Measurements from ENCODE around the gene DNASE1L1.

DNA sequence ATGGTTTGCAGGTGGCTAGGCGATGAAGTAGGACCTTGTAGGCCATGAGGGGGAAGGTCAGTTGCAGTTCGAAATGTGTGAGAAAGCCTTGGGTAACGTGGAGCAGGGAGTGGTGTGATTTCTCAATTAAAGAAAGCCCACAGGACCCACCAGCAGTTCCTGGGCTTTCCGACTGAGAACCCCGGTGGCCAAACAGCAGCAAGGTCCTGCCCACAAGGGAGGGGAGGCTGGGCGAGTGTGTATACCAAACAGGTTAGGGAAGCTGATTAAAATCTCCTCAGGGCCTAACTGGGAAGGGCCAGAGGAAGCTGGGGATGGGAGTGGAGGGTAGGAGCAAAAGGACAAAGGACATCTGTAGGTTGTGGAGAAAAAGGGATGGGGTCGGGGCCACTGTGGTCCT is 21.9 kb upstream of the DNASE1L1 start:
- TF ChIP-seq, protein P1, sequence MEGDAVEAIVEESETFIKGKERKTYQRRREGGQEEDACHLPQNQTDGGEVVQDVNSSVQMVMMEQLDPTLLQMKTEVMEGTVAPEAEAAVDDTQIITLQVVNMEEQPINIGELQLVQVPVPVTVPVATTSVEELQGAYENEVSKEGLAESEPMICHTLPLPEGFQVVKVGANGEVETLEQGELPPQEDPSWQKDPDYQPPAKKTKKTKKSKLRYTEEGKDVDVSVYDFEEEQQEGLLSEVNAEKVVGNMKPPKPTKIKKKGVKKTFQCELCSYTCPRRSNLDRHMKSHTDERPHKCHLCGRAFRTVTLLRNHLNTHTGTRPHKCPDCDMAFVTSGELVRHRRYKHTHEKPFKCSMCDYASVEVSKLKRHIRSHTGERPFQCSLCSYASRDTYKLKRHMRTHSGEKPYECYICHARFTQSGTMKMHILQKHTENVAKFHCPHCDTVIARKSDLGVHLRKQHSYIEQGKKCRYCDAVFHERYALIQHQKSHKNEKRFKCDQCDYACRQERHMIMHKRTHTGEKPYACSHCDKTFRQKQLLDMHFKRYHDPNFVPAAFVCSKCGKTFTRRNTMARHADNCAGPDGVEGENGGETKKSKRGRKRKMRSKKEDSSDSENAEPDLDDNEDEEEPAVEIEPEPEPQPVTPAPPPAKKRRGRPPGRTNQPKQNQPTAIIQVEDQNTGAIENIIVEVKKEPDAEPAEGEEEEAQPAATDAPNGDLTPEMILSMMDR (IDR thresholded peaks at IDR 0.05; ENCODE audit: poor library complexity, severe bottlenecking): no peak
- TF ChIP-seq, protein P2, sequence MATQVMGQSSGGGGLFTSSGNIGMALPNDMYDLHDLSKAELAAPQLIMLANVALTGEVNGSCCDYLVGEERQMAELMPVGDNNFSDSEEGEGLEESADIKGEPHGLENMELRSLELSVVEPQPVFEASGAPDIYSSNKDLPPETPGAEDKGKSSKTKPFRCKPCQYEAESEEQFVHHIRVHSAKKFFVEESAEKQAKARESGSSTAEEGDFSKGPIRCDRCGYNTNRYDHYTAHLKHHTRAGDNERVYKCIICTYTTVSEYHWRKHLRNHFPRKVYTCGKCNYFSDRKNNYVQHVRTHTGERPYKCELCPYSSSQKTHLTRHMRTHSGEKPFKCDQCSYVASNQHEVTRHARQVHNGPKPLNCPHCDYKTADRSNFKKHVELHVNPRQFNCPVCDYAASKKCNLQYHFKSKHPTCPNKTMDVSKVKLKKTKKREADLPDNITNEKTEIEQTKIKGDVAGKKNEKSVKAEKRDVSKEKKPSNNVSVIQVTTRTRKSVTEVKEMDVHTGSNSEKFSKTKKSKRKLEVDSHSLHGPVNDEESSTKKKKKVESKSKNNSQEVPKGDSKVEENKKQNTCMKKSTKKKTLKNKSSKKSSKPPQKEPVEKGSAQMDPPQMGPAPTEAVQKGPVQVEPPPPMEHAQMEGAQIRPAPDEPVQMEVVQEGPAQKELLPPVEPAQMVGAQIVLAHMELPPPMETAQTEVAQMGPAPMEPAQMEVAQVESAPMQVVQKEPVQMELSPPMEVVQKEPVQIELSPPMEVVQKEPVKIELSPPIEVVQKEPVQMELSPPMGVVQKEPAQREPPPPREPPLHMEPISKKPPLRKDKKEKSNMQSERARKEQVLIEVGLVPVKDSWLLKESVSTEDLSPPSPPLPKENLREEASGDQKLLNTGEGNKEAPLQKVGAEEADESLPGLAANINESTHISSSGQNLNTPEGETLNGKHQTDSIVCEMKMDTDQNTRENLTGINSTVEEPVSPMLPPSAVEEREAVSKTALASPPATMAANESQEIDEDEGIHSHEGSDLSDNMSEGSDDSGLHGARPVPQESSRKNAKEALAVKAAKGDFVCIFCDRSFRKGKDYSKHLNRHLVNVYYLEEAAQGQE (IDR thresholded peaks at IDR 0.05; ENCODE audit: borderline replicate concordance): no peak
- TF ChIP-seq RAD21 (conservative IDR thresholded peaks at IDR 0.05) (no peak), EP300 (conservative IDR thresholded peaks at IDR 0.05; ENCODE audit: poor library complexity, severe bottlenecking) (no peak), POLR2AphosphoS5 (IDR thresholded peaks at IDR 0.05) (no peak)

Data from neural cell (in vitro differentiated cells).